ENCODE data around the gene INHBC. TPM values are rescaled to one million over a fixed set of nuclear protein-coding genes. Genes with fewer than 3 reads are reported as not detected.

Gene INHBC, protein sequence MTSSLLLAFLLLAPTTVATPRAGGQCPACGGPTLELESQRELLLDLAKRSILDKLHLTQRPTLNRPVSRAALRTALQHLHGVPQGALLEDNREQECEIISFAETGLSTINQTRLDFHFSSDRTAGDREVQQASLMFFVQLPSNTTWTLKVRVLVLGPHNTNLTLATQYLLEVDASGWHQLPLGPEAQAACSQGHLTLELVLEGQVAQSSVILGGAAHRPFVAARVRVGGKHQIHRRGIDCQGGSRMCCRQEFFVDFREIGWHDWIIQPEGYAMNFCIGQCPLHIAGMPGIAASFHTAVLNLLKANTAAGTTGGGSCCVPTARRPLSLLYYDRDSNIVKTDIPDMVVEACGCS
- 0.11 TPM for polyA plus RNA-seq (2013, experiment 1 of 2)
- 0.11 TPM for polyA plus RNA-seq (2013, experiment 2 of 2)

DNA sequence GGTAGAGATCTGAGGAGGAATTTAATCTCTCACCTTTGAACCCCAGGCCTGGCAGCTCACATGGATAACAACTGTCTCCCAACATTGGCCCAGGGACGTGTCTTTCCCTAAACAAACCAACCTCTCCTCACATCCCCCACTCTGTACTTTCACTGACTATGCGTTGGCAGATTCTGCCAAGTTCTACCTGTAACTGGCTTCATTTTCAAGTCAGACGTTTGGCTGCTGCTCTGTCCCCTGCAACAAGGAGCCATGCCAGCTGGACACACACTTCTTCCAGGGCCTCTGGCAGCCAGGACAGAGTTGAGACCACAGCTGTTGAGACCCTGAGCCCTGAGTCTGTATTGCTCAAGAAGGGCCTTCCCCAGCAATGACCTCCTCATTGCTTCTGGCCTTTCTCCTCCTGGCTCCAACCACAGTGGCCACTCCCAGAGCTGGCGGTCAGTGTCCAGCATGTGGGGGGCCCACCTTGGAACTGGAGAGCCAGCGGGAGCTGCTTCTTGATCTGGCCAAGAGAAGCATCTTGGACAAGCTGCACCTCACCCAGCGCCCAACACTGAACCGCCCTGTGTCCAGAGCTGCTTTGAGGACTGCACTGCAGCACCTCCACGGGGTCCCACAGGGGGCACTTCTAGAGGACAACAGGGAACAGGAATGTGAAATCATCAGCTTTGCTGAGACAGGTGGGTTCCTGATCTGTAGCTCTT lies at the start of gene INHBC:
INHBC (plus strand) TSS at position 268 of the 707 bp plus-strand sequence; CDS start at position 371, 103 bp downstream.
- Histone ChIP-seq H3K9me3 (replicated peaks in 1 of 2; ENCODE audit: control insufficient read depth in 2 of 2, insufficient read depth in 1 of 2, low read depth in 1 of 2, low read length in 2 of 2) (no peaks in the 10 kb centered on the region), H3K4me1 (ENCODE audit: control insufficient read depth in 2 of 2, insufficient read depth in 1 of 2, low read depth in 1 of 2, low read length in 2 of 2) (no peaks in the 10 kb centered on the region), H3K18ac (ENCODE audit: low read length) (no peak within 1 kb of the TSS), H2BK15ac (ENCODE audit: low read length) (no peak within 1 kb of the TSS), H2AFZ (ENCODE audit: low read length) (peak within 1 kb of the TSS; percentile 20), H3K9ac (ENCODE audit: low read depth, low read length, poor library complexity) (no peak within 1 kb of the TSS), H4K8ac (ENCODE audit: low read depth, low read length) (no peak within 1 kb of the TSS), H2BK120ac (ENCODE audit: low read depth, low read length) (no peak within 1 kb of the TSS), H3K4me2 (ENCODE audit: insufficient read depth, low read length, poor library complexity, severe bottlenecking) (no peak within 1 kb of the TSS), H3K36me3 (replicated peaks in 1 of 2; ENCODE audit: control insufficient read depth in 2 of 2, insufficient read depth in 2 of 2, low read length in 2 of 2) (no peaks in the 10 kb centered on the region), H3K4ac (ENCODE audit: low read length) (no peak within 1 kb of the TSS), H3K23ac (ENCODE audit: low read depth, low read length, poor library complexity) (peak within 1 kb of the TSS; percentile 3), H3K4me3 (ENCODE audit: low read length in 2 of 2) (no peak within 1 kb of the TSS), H3K27ac (replicated peaks; ENCODE audit: low read length) (no peak within 1 kb of the TSS), H3K27me3 (ENCODE audit: control insufficient read depth in 3 of 3, insufficient read depth in 3 of 3, low read depth in 1 of 3, low read length in 3 of 3) (no peaks in the 10 kb centered on the region), H2BK5ac (ENCODE audit: low read length) (no peak within 1 kb of the TSS), H3K79me1 (ENCODE audit: low read depth, low read length) (no peaks in the 10 kb centered on the region), H4K91ac (ENCODE audit: low read depth, low read length, poor library complexity) (no peak within 1 kb of the TSS), H3K14ac (ENCODE audit: low read length) (no peak within 1 kb of the TSS), H2AK5ac (ENCODE audit: low read depth, low read length) (peak within 1 kb of the TSS; percentile 15), H2BK12ac (ENCODE audit: low read length) (no peak within 1 kb of the TSS)
- DNase-seq (ENCODE audit: low spot score) = no peak
- no CpG with 5 or more reads among the region's 8 CpGs for WGBS, 2 donors (ENCODE audit: extremely low coverage in 2 of 2, insufficient read length in 2 of 2, insufficient replicate concordance in 1 of 2)

DNA sequence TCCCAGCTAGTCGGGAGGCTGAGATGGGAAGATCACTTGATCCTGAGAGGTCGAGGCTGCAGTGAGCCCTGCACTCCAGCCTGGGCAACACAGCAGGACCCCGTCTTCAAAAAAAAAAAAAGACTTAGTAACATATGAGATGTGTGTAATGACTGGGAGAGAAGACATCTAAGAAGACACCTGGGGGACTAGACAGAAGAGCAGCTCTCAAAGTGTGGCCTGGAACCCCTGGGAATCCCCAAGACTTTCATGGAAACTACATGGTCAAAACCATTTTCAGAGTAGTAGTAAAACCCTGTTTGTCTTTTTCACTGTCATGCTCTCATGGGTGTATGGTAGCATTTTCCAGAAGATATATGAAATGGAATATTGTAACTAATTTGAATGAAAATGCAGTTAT lies 49.0 kb upstream of the INHBC start:
- peaks cover 0 to 13% of the 10 kb centered on the region in 2 donors for H3K36me3 ChIP-seq (replicated peaks in 1 of 2; ENCODE audit: control insufficient read depth in 2 of 2, insufficient read depth in 2 of 2, low read length in 2 of 2)
- no CpG with 5 or more reads among the region's 3 CpGs for WGBS, 2 donors (ENCODE audit: extremely low coverage in 2 of 2, insufficient read length in 2 of 2, insufficient replicate concordance in 1 of 2)

DNA sequence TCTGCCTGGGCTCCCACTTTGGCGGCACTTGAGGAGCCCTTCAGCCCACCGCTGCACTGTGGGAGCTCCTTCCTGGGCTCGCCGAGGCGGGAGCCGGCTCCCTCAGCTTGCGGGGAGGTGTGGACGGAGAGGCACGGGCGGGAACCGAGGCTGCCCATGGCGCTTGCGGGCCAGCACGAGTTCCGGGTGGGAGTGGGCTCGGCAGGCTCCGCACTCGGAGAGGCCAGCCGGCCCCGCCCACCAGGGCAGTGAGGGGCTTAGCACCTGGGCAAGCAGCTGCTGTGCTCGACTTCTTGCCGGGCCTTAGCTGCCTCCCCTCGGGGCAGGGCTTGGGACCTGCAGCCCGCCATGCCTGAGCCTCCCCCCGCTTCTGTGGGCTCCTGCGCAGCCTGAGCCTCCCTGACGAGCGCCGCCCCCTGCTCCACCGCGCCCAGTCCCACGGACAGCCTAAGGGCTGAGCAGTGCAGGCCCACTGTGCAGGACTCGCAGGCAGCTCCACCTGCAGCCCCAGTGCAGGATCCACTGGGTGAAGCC lies 48.3 kb upstream of the INHBC start:
- Histone ChIP-seq H3K27me3 (ENCODE audit: control insufficient read depth in 3 of 3, insufficient read depth in 3 of 3, low read depth in 1 of 3, low read length in 3 of 3) (no peaks in the 10 kb centered on the region), H2BK5ac (ENCODE audit: low read length) (no peak overlapping the region), H3K4me2 (ENCODE audit: insufficient read depth, low read length, poor library complexity, severe bottlenecking) (no peak overlapping the region), H3K79me1 (ENCODE audit: low read depth, low read length) (no peaks in the 10 kb centered on the region), H4K8ac (ENCODE audit: low read depth, low read length) (peak overlapping the region; percentile 65), H3K4me1 (ENCODE audit: control insufficient read depth in 2 of 2, insufficient read depth in 1 of 2, low read depth in 1 of 2, low read length in 2 of 2) (peaks cover 0 to 2% of the 10 kb centered on the region in 2 donors), H3K23ac (ENCODE audit: low read depth, low read length, poor library complexity) (no peak overlapping the region), H3K14ac (ENCODE audit: low read length) (no peak overlapping the region), H2AK5ac (ENCODE audit: low read depth, low read length) (no peak overlapping the region), H3K36me3 (replicated peaks in 1 of 2; ENCODE audit: control insufficient read depth in 2 of 2, insufficient read depth in 2 of 2, low read length in 2 of 2) (peaks cover 0 to 17% of the 10 kb centered on the region in 2 donors), H3K18ac (ENCODE audit: low read length) (no peak overlapping the region), H3K9ac (ENCODE audit: low read depth, low read length, poor library complexity) (no peak overlapping the region), H2AFZ (ENCODE audit: low read length) (no peak overlapping the region), H3K4me3 (ENCODE audit: low read length in 2 of 2) (no peak overlapping the region), H2BK12ac (ENCODE audit: low read length) (no peak overlapping the region), H4K91ac (ENCODE audit: low read depth, low read length, poor library complexity) (no peak overlapping the region), H2BK15ac (ENCODE audit: low read length) (no peak overlapping the region), H3K9me3 (replicated peaks in 1 of 2; ENCODE audit: control insufficient read depth in 2 of 2, insufficient read depth in 1 of 2, low read depth in 1 of 2, low read length in 2 of 2) (no peaks in the 10 kb centered on the region), H3K4ac (ENCODE audit: low read length) (no peak overlapping the region), H2BK120ac (ENCODE audit: low read depth, low read length) (no peak overlapping the region), H3K27ac (replicated peaks; ENCODE audit: low read length) (no peak overlapping the region)
- WGBS, 2 donors (ENCODE audit: extremely low coverage in 2 of 2, insufficient read length in 2 of 2, insufficient replicate concordance in 1 of 2) = no CpG with 5 or more reads among the region's 33 CpGs
- DNase-seq (ENCODE audit: low spot score) = no peak

More for the DNA sequence above, 49.0 kb upstream of the INHBC start:
- Histone ChIP-seq H4K91ac (ENCODE audit: low read depth, low read length, poor library complexity) (no peak overlapping the region), H2AK5ac (ENCODE audit: low read depth, low read length) (no peak overlapping the region), H3K4me1 (ENCODE audit: control insufficient read depth in 2 of 2, insufficient read depth in 1 of 2, low read depth in 1 of 2, low read length in 2 of 2) (peaks cover 0 to 2% of the 10 kb centered on the region in 2 donors), H3K9ac (ENCODE audit: low read depth, low read length, poor library complexity) (no peak overlapping the region), H4K8ac (ENCODE audit: low read depth, low read length) (no peak overlapping the region), H3K9me3 (replicated peaks in 1 of 2; ENCODE audit: control insufficient read depth in 2 of 2, insufficient read depth in 1 of 2, low read depth in 1 of 2, low read length in 2 of 2) (no peaks in the 10 kb centered on the region), H3K27ac (replicated peaks; ENCODE audit: low read length) (no peak overlapping the region), H2BK5ac (ENCODE audit: low read length) (no peak overlapping the region), H2BK120ac (ENCODE audit: low read depth, low read length) (no peak overlapping the region), H3K18ac (ENCODE audit: low read length) (no peak overlapping the region), H3K4me3 (ENCODE audit: low read length in 2 of 2) (no peak overlapping the region), H3K14ac (ENCODE audit: low read length) (no peak overlapping the region), H3K4ac (ENCODE audit: low read length) (no peak overlapping the region), H3K79me1 (ENCODE audit: low read depth, low read length) (no peaks in the 10 kb centered on the region), H3K4me2 (ENCODE audit: insufficient read depth, low read length, poor library complexity, severe bottlenecking) (no peak overlapping the region), H2BK15ac (ENCODE audit: low read length) (no peak overlapping the region), H2AFZ (ENCODE audit: low read length) (no peak overlapping the region), H3K23ac (ENCODE audit: low read depth, low read length, poor library complexity) (no peak overlapping the region), H3K27me3 (ENCODE audit: control insufficient read depth in 3 of 3, insufficient read depth in 3 of 3, low read depth in 1 of 3, low read length in 3 of 3) (no peaks in the 10 kb centered on the region), H2BK12ac (ENCODE audit: low read length) (no peak overlapping the region)
- DNase-seq (ENCODE audit: low spot score) = no peak

DNA sequence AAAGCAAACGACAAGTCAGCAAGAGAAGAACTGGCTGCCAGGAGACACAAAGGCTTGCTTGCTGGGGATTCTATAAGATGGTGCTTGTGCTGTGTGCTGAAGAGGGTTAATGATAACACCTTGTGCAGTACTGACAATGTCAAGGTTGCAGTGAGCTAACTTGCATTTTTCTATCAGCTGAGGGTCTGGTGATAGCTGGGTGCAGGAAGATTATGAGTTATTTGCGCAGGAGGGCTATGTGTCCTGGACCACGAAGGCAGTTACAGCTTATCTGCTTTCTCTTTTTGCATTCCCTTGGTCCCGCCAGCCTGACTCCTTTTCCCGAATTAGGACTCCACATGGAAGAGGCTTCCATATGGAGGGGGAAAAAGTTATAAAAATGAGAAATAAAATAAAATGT lies 46.2 kb upstream of the INHBC start:
- no CpG with 5 or more reads among the region's 5 CpGs for WGBS, 2 donors (ENCODE audit: extremely low coverage in 2 of 2, insufficient read length in 2 of 2, insufficient replicate concordance in 1 of 2)

More for the DNA sequence above, 46.2 kb upstream of the INHBC start:
- H3K27ac ChIP-seq (replicated peaks; ENCODE audit: low read length) = no peak overlapping the region
- H3K4me1 ChIP-seq (ENCODE audit: control insufficient read depth in 2 of 2, insufficient read depth in 1 of 2, low read depth in 1 of 2, low read length in 2 of 2) = peaks cover 0 to 2% of the 10 kb centered on the region in 2 donors
- no peak overlapping the region for H3K23ac ChIP-seq (ENCODE audit: low read depth, low read length, poor library complexity)
- no peak overlapping the region for H2AFZ ChIP-seq (ENCODE audit: low read length)
- H3K36me3 ChIP-seq (replicated peaks in 1 of 2; ENCODE audit: control insufficient read depth in 2 of 2, insufficient read depth in 2 of 2, low read length in 2 of 2) = peaks cover 0 to 27% of the 10 kb centered on the region in 2 donors
- no peak overlapping the region for H4K91ac ChIP-seq (ENCODE audit: low read depth, low read length, poor library complexity)
- H3K79me1 ChIP-seq (ENCODE audit: low read depth, low read length) = no peaks in the 10 kb centered on the region
- H3K14ac ChIP-seq (ENCODE audit: low read length) = no peak overlapping the region
- no peak overlapping the region for H3K4me2 ChIP-seq (ENCODE audit: insufficient read depth, low read length, poor library complexity, severe bottlenecking)
- no peak overlapping the region for H2BK15ac ChIP-seq (ENCODE audit: low read length)
- no peak overlapping the region for H2BK12ac ChIP-seq (ENCODE audit: low read length)
- H2AK5ac ChIP-seq (ENCODE audit: low read depth, low read length) = no peak overlapping the region
- no peaks in the 10 kb centered on the region for H3K27me3 ChIP-seq (ENCODE audit: control insufficient read depth in 3 of 3, insufficient read depth in 3 of 3, low read depth in 1 of 3, low read length in 3 of 3)
- no peak overlapping the region for H2BK120ac ChIP-seq (ENCODE audit: low read depth, low read length)
- no peak overlapping the region for H4K8ac ChIP-seq (ENCODE audit: low read depth, low read length)
- no peak overlapping the region for H3K18ac ChIP-seq (ENCODE audit: low read length)
- no peak overlapping the region for H3K4ac ChIP-seq (ENCODE audit: low read length)
- no peak overlapping the region for H3K9ac ChIP-seq (ENCODE audit: low read depth, low read length, poor library complexity)
- H3K9me3 ChIP-seq (replicated peaks in 1 of 2; ENCODE audit: control insufficient read depth in 2 of 2, insufficient read depth in 1 of 2, low read depth in 1 of 2, low read length in 2 of 2) = no peaks in the 10 kb centered on the region
- H2BK5ac ChIP-seq (ENCODE audit: low read length) = no peak overlapping the region
- no peak overlapping the region for H3K4me3 ChIP-seq (ENCODE audit: low read length in 2 of 2)
- DNase-seq (ENCODE audit: low spot score) = no peak

All from neuronal stem cell (in vitro differentiated cells).